Smooth muscle cell (in vitro differentiated cells): ENCODE measurements around the gene VPS13A. TPM values are rescaled to one million over a fixed set of nuclear protein-coding genes. Genes with fewer than 3 reads are reported as not detected.

Experiments
- DNase-seq: peaks from one replicate; lab custom pipeline; 2025; ENCODE audit not compliant: unreplicated experiment; lab: John Stamatoyannopoulos, UW
- H2AFZ ChIP-seq: fragments of 200-600 bp; sonication (generic); 2 replicates; pipeline ENCODE4 v1.6.0; 2016; ENCODE audit warnings: antibody characterized with exemption, low read depth, mild to moderate bottlenecking
- H3F3A ChIP-seq: fragments of 200-600 bp; sonication (generic); 2 replicates; pipeline ENCODE4 v1.6.0; 2017; ENCODE audit warnings: antibody characterized with exemption, low read depth
- H3K27ac ChIP-seq: fragments of 200-600 bp; sonication (generic); 2 replicates; pipeline ENCODE4 v1.5.1; 2016; ENCODE audit warnings: low read depth, mild to moderate bottlenecking
- H3K27me3 ChIP-seq: fragments of 200-600 bp; sonication (generic); 2 replicates; pipeline ENCODE4 v1.6.1; 2016; ENCODE audit warnings: low read depth, mild to moderate bottlenecking
- H3K36me3 ChIP-seq: fragments of 200-600 bp; sonication (generic); 2 replicates; pipeline ENCODE4 v1.5.1; 2016; ENCODE audit warnings: low read depth
- H3K4me1 ChIP-seq: fragments of 200-600 bp; sonication (generic); 2 replicates; pipeline ENCODE4 v1.5.1; 2016; ENCODE audit warnings: low read depth
- H3K4me2 ChIP-seq: fragments of 200-600 bp; sonication (generic); 2 replicates; pipeline ENCODE4 v1.6.0; 2016; ENCODE audit warnings: mild to moderate bottlenecking
- H3K4me3 ChIP-seq: fragments of 200-600 bp; sonication (generic); 2 replicates; pipeline ENCODE4 v1.5.1; 2016; ENCODE audit warnings: mild to moderate bottlenecking
- H3K79me2 ChIP-seq: fragments of 200-600 bp; sonication (generic); 2 replicates; pipeline ENCODE4 v1.6.0; 2016; ENCODE audit warnings: low read depth, mild to moderate bottlenecking
- H3K9ac ChIP-seq: fragments of 200-600 bp; sonication (generic); 2 replicates; pipeline ENCODE4 v1.6.0; 2016; ENCODE audit warnings: low read depth
- H3K9me3 ChIP-seq: fragments of 200-600 bp; sonication (generic); replicated peaks from 2 replicates; pipeline ENCODE4 v1.5.1; 2016; ENCODE audit warnings: low read depth
- H4K20me1 ChIP-seq: fragments of 200-600 bp; sonication (generic); 2 replicates; pipeline ENCODE4 v1.6.0; 2016; ENCODE audit warnings: low read depth
- CTCF ChIP-seq: fragments of 200-600 bp; sonication (generic); IDR thresholded peaks from 2 replicates; pipeline ENCODE4 v1.5.1; 2017; ENCODE audit warnings: borderline replicate concordance, mild to moderate bottlenecking, antibody characterized with exemption; ENCODE audit not compliant: insufficient read depth, poor library complexity, severe bottlenecking
- WGBS: methylation state at CpG from one replicate; pipeline ENCODE4 v1.1.7; 2016; ENCODE audit warnings: low lambda C conversion rate; 5-methylcytosine and 5-hydroxymethylcytosine counted together
- polyA plus RNA-seq: library from polyadenylated mRNA; unstranded; fragments of >200 nt; fragmentation: Nextera tagmentation; extraction: Ambion mirVana; gene quantifications from 2 replicates; pipeline ENCODE4 v1.2.1, GENCODE V29; 2016
- total RNA-seq: library from RNA; depleted of rRNA; stranded (reverse); fragments of >200 nt; gene quantifications from 2 replicates; pipeline ENCODE4 v1.2.3, GENCODE V29; 2014

The VPS13A gene
- total and polyA plus RNA-seq, 2 experiments from 2014 or later: 1.6 to 17.0 TPM

GRCh38 chr9:77427256-77427927 is 250.1 kb downstream of the VPS13A start:
- Histone ChIP-seq H3K4me3 (no peak overlapping the region), H3K27ac (no peak overlapping the region), H3K79me2 (no peaks in the 10 kb centered on the region), H3K27me3 (no peaks in the 10 kb centered on the region), H3F3A (no peaks in the 10 kb centered on the region), H3K4me2 (no peak overlapping the region), H4K20me1 (no peaks in the 10 kb centered on the region), H2AFZ (no peak overlapping the region), H3K36me3 (no peaks in the 10 kb centered on the region), H3K9me3 (no peaks in the 10 kb centered on the region), H3K9ac (no peak overlapping the region), H3K4me1 (no peaks in the 10 kb centered on the region)
- DNase-seq: no peak
- WGBS: 90% methylated on average over 7 of the region's 7 CpGs
- TF ChIP-seq CTCF: no peak

GRCh38 chr9:77429928-77430327 is 252.6 kb downstream of the VPS13A start:
- Histone ChIP-seq H3K9me3 (no peaks in the 10 kb centered on the region), H3K27me3 (no peaks in the 10 kb centered on the region), H3K4me3 (no peak overlapping the region), H3K36me3 (no peaks in the 10 kb centered on the region), H2AFZ (no peak overlapping the region), H3K9ac (no peak overlapping the region), H3F3A (no peaks in the 10 kb centered on the region), H3K27ac (no peak overlapping the region), H3K4me1 (no peaks in the 10 kb centered on the region), H4K20me1 (no peaks in the 10 kb centered on the region), H3K4me2 (no peak overlapping the region), H3K79me2 (no peaks in the 10 kb centered on the region)
- DNase-seq: no peak
- no peak for TF ChIP-seq CTCF
- WGBS: 93% methylated on average over 2 of the region's 2 CpGs

GRCh38 chr9:77432053-77432452 is 254.7 kb downstream of the VPS13A start:
- 97% methylated on average over 6 of the region's 6 CpGs for WGBS
- H3K27ac ChIP-seq: no peak overlapping the region
- no peaks in the 10 kb centered on the region for H3F3A ChIP-seq
- TF ChIP-seq CTCF: no peak
- no peaks in the 10 kb centered on the region for H3K27me3 ChIP-seq
- H3K4me2 ChIP-seq: no peak overlapping the region
- H2AFZ ChIP-seq: no peak overlapping the region
- H3K9ac ChIP-seq: no peak overlapping the region
- H3K9me3 ChIP-seq: no peaks in the 10 kb centered on the region
- no peaks in the 10 kb centered on the region for H3K4me1 ChIP-seq
- H3K79me2 ChIP-seq: no peaks in the 10 kb centered on the region
- H3K4me3 ChIP-seq: no peak overlapping the region
- no peaks in the 10 kb centered on the region for H3K36me3 ChIP-seq
- no peaks in the 10 kb centered on the region for H4K20me1 ChIP-seq
- no peak for DNase-seq

GRCh38 chr9:77433675-77434445 is 256.5 kb downstream of the VPS13A start:
- Histone ChIP-seq H3F3A (no peaks in the 10 kb centered on the region), H3K36me3 (no peaks in the 10 kb centered on the region), H3K4me2 (no peak overlapping the region), H2AFZ (peak overlapping the region; percentile 78), H4K20me1 (no peaks in the 10 kb centered on the region), H3K27ac (no peak overlapping the region), H3K4me1 (no peaks in the 10 kb centered on the region), H3K9ac (no peak overlapping the region), H3K27me3 (no peaks in the 10 kb centered on the region), H3K9me3 (no peaks in the 10 kb centered on the region), H3K4me3 (no peak overlapping the region), H3K79me2 (no peaks in the 10 kb centered on the region)
- DNase-seq: no peak
- peak; percentile 96 for TF ChIP-seq CTCF
- 62% methylated on average over 20 of the region's 21 CpGs for WGBS
